GM12892 (cell line): ENCODE measurements around the gene UVRAG.

ENCODE experiments used
- POLR2A ChIP-seq: IDR thresholded peaks from 2 replicates; pipeline ENCODE4 v1.6.1; 2011; ENCODE audit warnings: low read depth, low read length, control low read depth
- POLR2AphosphoS5 ChIP-seq: IDR thresholded peaks from 2 replicates; pipeline ENCODE4 v1.6.1; 2011; ENCODE audit warnings: low read depth, low read length, control low read depth

GRCh38 chr11:76119779-76120178, 304.8 kb downstream of the UVRAG start:
- TF ChIP-seq POLR2AphosphoS5: no peak
- no peak for TF ChIP-seq POLR2A
